ENCODE results near the gene CRB1.

CRB1 gene

DNA sequence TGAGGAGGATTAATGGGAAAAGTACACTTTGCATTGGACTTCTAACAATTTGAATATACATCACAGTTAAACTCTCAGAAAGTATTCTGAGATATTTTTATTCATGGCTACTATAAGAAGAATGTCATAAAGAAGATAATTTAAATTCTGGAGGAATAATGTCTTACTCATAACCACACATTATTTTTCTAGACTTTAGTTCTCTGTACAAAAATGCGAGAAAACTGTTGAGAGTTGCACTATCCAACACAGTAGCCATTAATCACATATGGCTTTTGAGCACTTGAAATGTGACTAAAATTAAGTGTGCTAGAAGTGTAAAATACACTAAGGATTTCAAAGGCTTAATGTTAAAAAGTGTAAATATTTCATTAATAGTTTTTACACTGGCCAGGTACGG, 53.8 kb downstream of the CRB1 start:
- no peak for DNase-seq (ENCODE audit: low read depth)

DNA sequence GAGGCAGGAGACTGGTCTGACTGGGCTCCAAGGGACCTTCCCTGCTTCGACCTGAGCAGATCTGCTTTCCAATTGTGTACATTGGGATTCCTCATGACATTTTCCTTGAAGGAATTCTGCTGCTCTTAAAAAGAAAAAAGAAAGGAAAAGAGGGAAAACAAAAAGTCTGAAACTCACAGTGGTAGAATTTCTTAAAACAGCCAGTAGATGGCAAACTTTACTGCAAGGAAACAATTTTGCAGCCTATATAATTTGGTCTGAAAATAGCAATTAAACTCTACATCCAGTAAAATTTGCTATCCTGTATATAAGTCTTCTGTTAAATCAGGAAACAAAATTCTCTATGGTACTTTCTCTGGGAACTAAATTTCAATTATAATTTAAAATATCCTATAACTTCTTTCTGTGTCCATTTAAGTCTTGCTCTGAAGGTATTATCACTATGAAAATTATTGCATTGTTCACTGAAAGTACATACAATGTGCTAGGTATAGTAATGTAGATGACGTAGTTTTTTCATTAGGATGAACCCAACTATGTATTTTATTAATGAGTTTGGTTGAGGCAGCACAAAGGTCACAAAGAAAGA, 59.8 kb downstream of the CRB1 start:
- no peak for DNase-seq (ENCODE audit: low read depth)
- H3K4me3 ChIP-seq (ENCODE audit: low read length): no peak overlapping the region
- TF ChIP-seq, protein P1, sequence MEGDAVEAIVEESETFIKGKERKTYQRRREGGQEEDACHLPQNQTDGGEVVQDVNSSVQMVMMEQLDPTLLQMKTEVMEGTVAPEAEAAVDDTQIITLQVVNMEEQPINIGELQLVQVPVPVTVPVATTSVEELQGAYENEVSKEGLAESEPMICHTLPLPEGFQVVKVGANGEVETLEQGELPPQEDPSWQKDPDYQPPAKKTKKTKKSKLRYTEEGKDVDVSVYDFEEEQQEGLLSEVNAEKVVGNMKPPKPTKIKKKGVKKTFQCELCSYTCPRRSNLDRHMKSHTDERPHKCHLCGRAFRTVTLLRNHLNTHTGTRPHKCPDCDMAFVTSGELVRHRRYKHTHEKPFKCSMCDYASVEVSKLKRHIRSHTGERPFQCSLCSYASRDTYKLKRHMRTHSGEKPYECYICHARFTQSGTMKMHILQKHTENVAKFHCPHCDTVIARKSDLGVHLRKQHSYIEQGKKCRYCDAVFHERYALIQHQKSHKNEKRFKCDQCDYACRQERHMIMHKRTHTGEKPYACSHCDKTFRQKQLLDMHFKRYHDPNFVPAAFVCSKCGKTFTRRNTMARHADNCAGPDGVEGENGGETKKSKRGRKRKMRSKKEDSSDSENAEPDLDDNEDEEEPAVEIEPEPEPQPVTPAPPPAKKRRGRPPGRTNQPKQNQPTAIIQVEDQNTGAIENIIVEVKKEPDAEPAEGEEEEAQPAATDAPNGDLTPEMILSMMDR (conservative IDR thresholded peaks at IDR 0.05; ENCODE audit: low read depth, low read length): peak; percentile 69

More for the DNA sequence above, 53.8 kb downstream of the CRB1 start:
- TF ChIP-seq, protein P1 (conservative IDR thresholded peaks at IDR 0.05; ENCODE audit: low read depth, low read length): no peak
- H3K4me3 ChIP-seq (ENCODE audit: low read length): no peak overlapping the region

DNA sequence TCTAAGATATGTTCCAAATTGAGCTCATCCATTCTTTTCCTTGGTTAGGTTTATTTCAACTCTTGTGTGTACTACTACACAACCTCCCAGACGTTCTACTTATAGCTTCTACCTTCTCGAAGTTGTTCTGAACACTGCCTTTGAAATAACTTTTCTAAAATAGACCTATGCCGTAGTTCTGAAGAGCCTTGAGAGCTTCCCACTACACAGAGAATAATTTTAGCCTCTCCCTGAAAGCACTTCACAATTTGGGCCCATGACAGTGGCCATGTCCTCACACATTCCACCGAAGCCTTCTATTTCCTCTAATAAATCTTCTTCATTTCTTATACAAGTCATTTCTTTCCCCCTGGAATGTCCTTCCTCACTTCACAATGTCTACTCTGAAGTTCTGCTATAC, 62.2 kb downstream of the CRB1 start:
- no peak for DNase-seq (ENCODE audit: low read depth)
- TF ChIP-seq, protein P1 (conservative IDR thresholded peaks at IDR 0.05; ENCODE audit: low read depth, low read length): no peak
- no peak overlapping the region for H3K4me3 ChIP-seq (ENCODE audit: low read length)

- DNase-seq (ENCODE audit: low read depth): no peak
- TF ChIP-seq, protein P1 (conservative IDR thresholded peaks at IDR 0.05; ENCODE audit: low read depth, low read length): no peak
- H3K4me3 ChIP-seq (ENCODE audit: low read length): no peak overlapping the region
Observed at GRCh38 chr1:197331565-197331964, 63.5 kb downstream of the CRB1 start.

DNA sequence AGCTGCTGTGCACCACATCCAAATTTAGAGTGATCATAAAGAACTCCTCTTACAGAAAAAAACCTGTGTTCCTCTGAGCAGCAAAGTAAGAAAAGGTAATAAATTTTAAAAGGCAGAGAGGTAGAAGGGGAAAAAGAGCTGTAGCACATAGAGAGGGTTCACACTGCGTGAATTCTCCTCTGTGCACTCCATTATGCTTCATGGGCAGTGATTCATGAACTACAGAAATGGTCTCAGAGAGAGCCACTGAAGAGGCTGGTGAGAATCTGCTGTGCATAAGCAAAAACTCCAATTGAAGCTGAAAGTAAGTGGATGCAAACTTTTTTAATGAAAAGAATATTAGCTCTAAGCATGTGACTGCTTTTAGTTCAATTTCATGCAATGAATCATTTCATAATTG, 65.0 kb downstream of the CRB1 start:
- TF ChIP-seq, protein P1 (conservative IDR thresholded peaks at IDR 0.05; ENCODE audit: low read depth, low read length): no peak
- no peak for DNase-seq (ENCODE audit: low read depth)
- H3K4me3 ChIP-seq (ENCODE audit: low read length): no peak overlapping the region

DNA sequence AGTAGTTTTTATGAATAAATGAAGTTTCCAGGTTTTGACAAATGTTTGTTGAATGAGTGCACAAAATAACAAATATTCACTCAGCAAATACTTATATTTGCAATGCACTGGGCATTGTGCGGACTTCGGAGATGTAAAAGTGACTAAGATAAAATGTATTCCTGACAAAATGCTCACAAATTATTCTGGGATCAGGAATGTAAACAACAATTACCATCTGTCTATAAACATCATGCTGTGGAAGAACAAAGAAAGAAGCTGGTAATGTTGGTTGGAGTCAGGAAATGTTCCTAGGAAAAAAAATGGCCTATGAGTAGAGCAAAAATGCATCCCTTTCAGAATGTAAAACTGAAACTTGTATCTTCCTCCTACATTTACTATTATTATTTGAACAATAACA, 68.5 kb downstream of the CRB1 start:
- no peak for DNase-seq (ENCODE audit: low read depth)
- TF ChIP-seq, protein P1 (conservative IDR thresholded peaks at IDR 0.05; ENCODE audit: low read depth, low read length): no peak
- H3K4me3 ChIP-seq (ENCODE audit: low read length): no peak overlapping the region
